H1 (cell line): ENCODE data around the gene PSMD3. TPM values are rescaled to one million over a fixed set of nuclear protein-coding genes. Genes with fewer than 3 reads are reported as not detected.

Experiments
- CTCF ChIA-PET: fragments of 300-600 bp; sonication (Branson Sonifier 250); formaldehyde crosslinking; loops from one replicate; lab custom pipeline; 2021; ENCODE audit not compliant: partially characterized antibody; lab: Charles Lee
- POLR2A ChIA-PET: fragments of 300-600 bp; sonication (Branson Sonifier 250); formaldehyde crosslinking; loops from one replicate; lab custom pipeline; 2021; ENCODE audit warnings: inconsistent platforms; ENCODE audit not compliant: partially characterized antibody; lab: Charles Lee
- DNase-seq, 2 experiments: peaks; one replicate each; pipeline versions ENCODE4 v3.0.0 to v3.0.0-alpha.2; 2010 to 2022; ENCODE audit warnings: low spot score in 2 of 2, low read depth in 1 of 2, mixed read lengths in 1 of 2
- FAIRE-seq: peaks from 2 replicates; lab custom pipeline; 2011; peaks lifted over from hg19 to GRCh38; lab: Jason Lieb, UNC
- H2AFZ ChIP-seq: 2 replicates; pipeline ENCODE4 v1.8.1; 2012; ENCODE audit warnings: low read length, inconsistent platforms
- H2AK5ac ChIP-seq: 2 replicates; pipeline ENCODE4 v1.6.1; 2013; ENCODE audit warnings: low read depth, low read length
- H2BK120ac ChIP-seq: replicated peaks from 2 replicates; pipeline ENCODE3; 2013; ENCODE audit warnings: low read depth, low read length, inconsistent platforms
- H2BK12ac ChIP-seq: 2 replicates; pipeline ENCODE4 v1.6.1; 2013; ENCODE audit warnings: low read depth, low read length
- H2BK15ac ChIP-seq: 2 replicates; pipeline ENCODE4 v1.6.1; 2013; ENCODE audit warnings: low read length
- H2BK20ac ChIP-seq: 2 replicates; pipeline ENCODE4 v1.6.1; 2013; ENCODE audit warnings: low read length
- H2BK5ac ChIP-seq: 2 replicates; pipeline ENCODE4 v1.6.1; 2013; ENCODE audit warnings: low read depth, low read length
- H3K14ac ChIP-seq: 2 replicates; pipeline ENCODE4 v1.6.1; 2013; ENCODE audit warnings: inconsistent platforms; ENCODE audit not compliant: insufficient read length
- H3K18ac ChIP-seq: 2 replicates; pipeline ENCODE4 v1.6.1; 2013; ENCODE audit warnings: low read length; ENCODE audit errors: extremely low read depth
- H3K23ac ChIP-seq: 2 replicates; pipeline ENCODE4 v1.6.1; 2013; ENCODE audit warnings: inconsistent platforms; ENCODE audit not compliant: insufficient read length
- H3K23me2 ChIP-seq: 2 replicates; pipeline ENCODE4 v1.6.1; 2013; ENCODE audit warnings: low read depth, low read length
- H3K27ac ChIP-seq: 2 replicates; pipeline ENCODE4 v1.6.1; 2011; ENCODE audit warnings: low read depth, low read length, inconsistent platforms
- H3K27me3 ChIP-seq, 4 experiments: replicated peaks in 1 of 4; 1 replicate in 1 of 4; 2 replicates in 3 of 4; pipeline versions ENCODE4 v1.6.1 to v1.8.1; 2011 to 2013; ENCODE audit warnings: low read length in 3 of 4, mild to moderate bottlenecking in 3 of 4, inconsistent platforms in 2 of 4, mixed read lengths in 2 of 4, moderate library complexity in 1 of 4; ENCODE audit not compliant: control insufficient read depth in 3 of 4, insufficient read depth in 3 of 4; ENCODE audit errors: extremely low read depth in 1 of 4
- H3K36me3 ChIP-seq, 4 experiments: 2 replicates each; pipeline versions ENCODE4 v1.6.1 to v1.8.1; 2011 to 2013; ENCODE audit warnings: mild to moderate bottlenecking in 4 of 4, low read length in 3 of 4, moderate library complexity in 2 of 4, control low read depth in 1 of 4, inconsistent platforms in 1 of 4; ENCODE audit not compliant: insufficient read depth in 4 of 4, control insufficient read depth in 2 of 4
- H3K4ac ChIP-seq: replicated peaks from 2 replicates; pipeline ENCODE3; 2013; ENCODE audit warnings: low read length, low read depth, mixed read lengths, inconsistent platforms; ENCODE audit not compliant: insufficient read length
- H3K4me1 ChIP-seq, 4 experiments: replicated peaks in 1 of 4; 1 replicate in 1 of 4; 2 replicates in 3 of 4; pipeline versions ENCODE4 v1.6.1 to v1.8.1; 2011 to 2013; ENCODE audit warnings: low read length in 3 of 4, inconsistent platforms in 2 of 4, mixed read lengths in 1 of 4; ENCODE audit not compliant: insufficient read depth in 4 of 4, control insufficient read depth in 3 of 4
- H3K4me2 ChIP-seq, 2 experiments: 2 replicates each; pipeline versions ENCODE4 v1.6.1 to v1.8.1; 2011 to 2013; ENCODE audit warnings: low read depth in 2 of 2, low read length in 2 of 2, control low read depth in 1 of 2, inconsistent platforms in 1 of 2, mild to moderate bottlenecking in 1 of 2; ENCODE audit not compliant: insufficient read depth in 1 of 2
- H3K4me3 ChIP-seq, 4 experiments: fragments of 200-600, 300-600 bp in 1 of 4; sonication (generic), shearing (Covaris generic), sonication (Bioruptor Twin) in 1 of 4; 2 replicates each; pipeline versions ENCODE4 v1.5.1 to v1.8.1; 2011 to 2016; ENCODE audit warnings: low read length in 4 of 4, low read depth in 3 of 4, control low read depth in 2 of 4, inconsistent platforms in 2 of 4, mild to moderate bottlenecking in 2 of 4, mixed read lengths in 1 of 4, moderate library complexity in 1 of 4; ENCODE audit not compliant: insufficient read depth in 2 of 4; ENCODE audit errors: extremely low read depth in 1 of 4
- H3K56ac ChIP-seq: replicated peaks from 2 replicates; pipeline ENCODE3; 2013; ENCODE audit warnings: low read depth, mild to moderate bottlenecking, mixed read lengths, low read length, inconsistent platforms; ENCODE audit not compliant: insufficient read length
- H3K79me1 ChIP-seq: 2 replicates; pipeline ENCODE4 v1.6.1; 2013; ENCODE audit warnings: low read depth, low read length, control low read depth
- H3K79me2 ChIP-seq, 2 experiments: 2 replicates each; pipeline versions ENCODE4 v1.6.1 to v1.8.1; 2012 to 2013; ENCODE audit warnings: low read length in 2 of 2, mild to moderate bottlenecking in 2 of 2, inconsistent platforms in 1 of 2; ENCODE audit not compliant: insufficient read depth in 2 of 2, control insufficient read depth in 1 of 2
- H3K9ac ChIP-seq, 4 experiments: replicated peaks in 1 of 4; 1 replicate in 1 of 4; 2 replicates in 3 of 4; pipeline versions ENCODE4 v1.6.1 to v1.8.1; 2011 to 2013; ENCODE audit warnings: low read depth in 3 of 4, low read length in 3 of 4, control low read depth in 2 of 4, mild to moderate bottlenecking in 2 of 4, moderate library complexity in 2 of 4, inconsistent platforms in 1 of 4; ENCODE audit errors: extremely low read depth in 1 of 4
- H3K9me3 ChIP-seq, 2 experiments: 2 replicates each; pipeline versions ENCODE4 v1.6.1 to v1.8.1; 2012 to 2013; ENCODE audit warnings: mild to moderate bottlenecking in 2 of 2, moderate library complexity in 2 of 2, control low read depth in 1 of 2, inconsistent platforms in 1 of 2, low read depth in 1 of 2, low read length in 1 of 2, mixed read lengths in 1 of 2; ENCODE audit not compliant: insufficient read depth in 2 of 2
- H4K20me1 ChIP-seq, 2 experiments: replicated peaks in 1 of 2; 2 replicates each; pipeline versions ENCODE3 to v1.8.1; 2011 to 2013; ENCODE audit warnings: inconsistent platforms in 2 of 2, low read length in 2 of 2, mild to moderate bottlenecking in 1 of 2; ENCODE audit not compliant: insufficient read depth in 2 of 2, control insufficient read depth in 1 of 2
- H4K5ac ChIP-seq: 2 replicates; pipeline ENCODE4 v1.6.1; 2013; ENCODE audit warnings: low read length, low read depth, mixed read lengths, inconsistent platforms; ENCODE audit not compliant: insufficient read length
- H4K8ac ChIP-seq: 2 replicates; pipeline ENCODE4 v1.8.0; 2013; ENCODE audit warnings: mild to moderate bottlenecking, moderate library complexity, low read length, inconsistent platforms; ENCODE audit not compliant: insufficient read depth; ENCODE audit errors: extremely low read depth
- H4K91ac ChIP-seq: replicated peaks from 2 replicates; pipeline ENCODE3; 2013; ENCODE audit warnings: low read length, mixed read lengths, inconsistent platforms; ENCODE audit not compliant: insufficient read length
- ATF3 ChIP-seq: IDR thresholded peaks from 2 replicates; pipeline ENCODE4 v1.6.1; 2011; ENCODE audit warnings: low read depth, mild to moderate bottlenecking, low read length; ENCODE audit not compliant: insufficient read depth
- EP300 ChIP-seq, 2 experiments: IDR thresholded peaks; 1 replicate in 1 of 2; 2 replicates in 1 of 2; pipeline ENCODE4 v1.6.1; 2011 to 2012; ENCODE audit warnings: low read depth in 2 of 2, low read length in 2 of 2, mild to moderate bottlenecking in 2 of 2, borderline replicate concordance in 1 of 2, inconsistent platforms in 1 of 2, moderate library complexity in 1 of 2
- EZH2 ChIP-seq: fragments of 200-600 bp; sonication (generic); IDR thresholded peaks from 2 replicates; pipeline ENCODE4 v1.7.1; 2012; ENCODE audit warnings: low read depth, mild to moderate bottlenecking, moderate library complexity, low read length, inconsistent platforms; ENCODE audit not compliant: severe bottlenecking
- HDAC2 ChIP-seq, 2 experiments: fragments of 300-600 bp in 1 of 2; sonication (generic) in 1 of 2; IDR thresholded peaks; 2 replicates each; pipeline ENCODE4 v1.6.1; 2011 to 2012; ENCODE audit warnings: low read depth in 2 of 2, low read length in 2 of 2, mild to moderate bottlenecking in 2 of 2, moderate library complexity in 2 of 2, borderline replicate concordance in 1 of 2, inconsistent platforms in 1 of 2
- JUN ChIP-seq: IDR thresholded peaks from 2 replicates; pipeline ENCODE4 v1.6.1; 2011; ENCODE audit warnings: low read depth, mild to moderate bottlenecking, improper control_type of control experiment, low read length
- MAFK ChIP-seq: IDR thresholded peaks from 2 replicates; pipeline ENCODE4 v1.6.1; 2012; ENCODE audit warnings: low read depth, mild to moderate bottlenecking, improper control_type of control experiment, low read length
- PHF8 ChIP-seq: fragments of 200-600 bp; sonication (generic); conservative IDR thresholded peaks from 2 replicates; pipeline ENCODE4 v1.7.1; 2012; ENCODE audit warnings: low read depth, mild to moderate bottlenecking, inconsistent platforms, low read length, moderate library complexity
- RFX5 ChIP-seq: IDR thresholded peaks from 2 replicates; pipeline ENCODE4 v1.6.1; 2011; ENCODE audit warnings: low read depth, low read length, improper control_type of control experiment, borderline replicate concordance
- SP1 ChIP-seq: IDR thresholded peaks from 2 replicates; pipeline ENCODE4 v1.6.1; 2011; ENCODE audit warnings: low read depth, low read length
- SP2 ChIP-seq: IDR thresholded peaks from 2 replicates; pipeline ENCODE4 v1.6.1; 2012; ENCODE audit warnings: mild to moderate bottlenecking, low read length, inconsistent platforms
- WGBS, 2 experiments: shearing (Covaris generic) in 1 of 2; methylation state at CpG; one replicate each; pipeline versions ENCODE4 v1.1.6 to v1.1.7; 2013 to 2015; ENCODE audit warnings: low lambda C conversion rate in 2 of 2, mixed read lengths in 2 of 2, inconsistent platforms in 1 of 2, low coverage in 1 of 2, missing lambda C conversion rate in 1 of 2; ENCODE audit not compliant: insufficient replicate concordance in 2 of 2, insufficient coverage in 1 of 2, insufficient read length in 1 of 2; ENCODE audit errors: extremely low coverage in 1 of 2, missing lambda C conversion rate in 1 of 2; 5-methylcytosine and 5-hydroxymethylcytosine counted together
- polyA plus RNA-seq, 7 experiments: library from polyadenylated mRNA; depleted of rRNA in 3 of 7; stranded (reverse) in 5 of 7; unstranded in 2 of 7; fragments of >200 nt in 5 of 7; fragments of 200-250 nt in 2 of 7; gene quantifications; 1 replicate in 5 of 7; 2 replicates in 1 of 7; 4 replicates in 1 of 7; pipeline versions ENCODE4 v1.2.1 to v1.2.3, GENCODE V29; 2011 to 2013; ENCODE audit warnings: missing spikeins in 2 of 7, mixed read lengths in 2 of 7
- total RNA-seq: library from RNA; stranded (reverse); fragmentation: NEBNext Ultra II Directional; extraction: Animal tissue kit (Norgen Biotek cat#: 25700); gene quantifications from 2 replicates; pipeline ENCODE4 v1.2.1, GENCODE V29; 2021

Gene PSMD3
- total and polyA plus RNA-seq, 2 of the 8 experiments (the other 6 are each of a cell fraction or from before 2014, with no cell fraction given): 151 to 198 TPM

DNA sequence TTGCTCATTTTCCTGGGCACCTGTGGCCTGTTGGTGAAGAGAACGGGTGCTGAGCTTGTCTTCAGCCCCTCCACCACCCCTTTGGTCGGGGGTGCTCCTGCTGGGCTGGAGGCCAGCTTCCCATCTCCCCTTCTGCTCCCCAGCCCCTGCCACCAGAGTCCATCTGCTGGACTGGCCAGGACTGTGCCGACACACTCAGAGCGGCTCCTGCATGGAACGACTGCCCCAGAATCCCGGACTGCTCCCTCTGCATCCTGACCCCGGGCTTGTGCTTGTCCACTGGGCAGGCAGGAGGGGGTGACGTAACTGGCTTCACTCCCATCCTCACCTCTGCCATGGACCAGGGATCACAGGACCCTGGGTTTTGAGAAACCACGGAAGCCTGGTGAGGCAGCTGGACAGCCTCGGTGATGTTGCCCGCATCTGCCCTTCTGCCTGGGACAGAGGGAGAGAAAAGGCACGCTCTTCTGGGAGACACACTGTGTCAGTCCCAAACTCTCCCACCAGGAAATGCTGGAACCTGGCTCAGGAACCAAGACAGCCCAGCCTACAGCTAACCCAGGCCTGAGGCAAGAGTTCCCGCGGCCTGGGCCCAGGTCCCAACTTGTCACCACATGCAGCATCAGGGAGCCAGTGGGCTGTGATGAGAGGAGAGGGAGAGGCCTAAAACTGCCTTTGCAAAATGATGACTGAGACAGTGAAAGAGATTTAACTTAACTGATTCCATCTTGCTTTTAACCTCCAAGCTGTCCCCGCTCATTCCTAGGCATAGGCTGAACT, 33.9 kb upstream of the PSMD3 start:
- H2BK120ac ChIP-seq: no peak overlapping the region
- WGBS, 2 experiments: 86% methylated on average over 14 of the region's 15 CpGs; no CpG with 5 or more reads in 1 of the 2 experiments
- TF ChIP-seq EZH2 (no peak), RFX5 (no peak), ATF3 (no peak), SP1 (no peak), EP300 (IDR thresholded peaks at IDR 0.05; ENCODE audit: borderline replicate concordance in 1 of 2, low read depth in 2 of 2, low read length in 2 of 2) (no peak), MAFK (no peak), HDAC2 (IDR thresholded peaks at IDR 0.05; ENCODE audit: borderline replicate concordance in 1 of 2, low read depth in 2 of 2, low read length in 2 of 2) (no peak), JUN (no peak), SP2 (no peak), PHF8 (no peak)

More for the DNA sequence above, 33.9 kb upstream of the PSMD3 start:
- H3K36me3 ChIP-seq: no peaks in the 10 kb centered on the region
- H2BK12ac ChIP-seq: no peak overlapping the region
- H3K79me2 ChIP-seq: no peaks in the 10 kb centered on the region
- peak overlapping the region; percentile 6; the same call in 1 of the 2 replicates for H4K8ac ChIP-seq
- H2AK5ac ChIP-seq: no peak overlapping the region
- H2AFZ ChIP-seq: no peak overlapping the region
- H4K5ac ChIP-seq: no peak overlapping the region
- FAIRE-seq: no peak
- no peaks in the 10 kb centered on the region for H3K27me3 ChIP-seq
- ChIA-PET CTCF (interaction anchor here (0.9 to 5.9 kb wide), 4 partner anchors 8 to 112 kb away, joined by 3 to 28 read pairs (median 6); no protein-coding TSS in a partner anchor), POLR2A (interaction anchor here (1.3 kb wide), 1 partner anchor 12 kb away, joined by 5 read pairs; no protein-coding TSS in a partner anchor)
- no peaks in the 10 kb centered on the region for H3K79me1 ChIP-seq
- no peak overlapping the region for H4K91ac ChIP-seq
- no peak overlapping the region for H3K56ac ChIP-seq
- no peak overlapping the region for H3K14ac ChIP-seq
- DNase-seq: no peak
- no peak overlapping the region for H2BK15ac ChIP-seq
- no peak overlapping the region for H3K4me3 ChIP-seq
- no peaks in the 10 kb centered on the region for H3K9me3 ChIP-seq
- no peak overlapping the region for H3K23ac ChIP-seq
- H4K20me1 ChIP-seq: no peaks in the 10 kb centered on the region
- no peak overlapping the region for H3K27ac ChIP-seq
- no peak overlapping the region for H2BK5ac ChIP-seq
- peaks cover 0 to 7% (median 1%) of the 10 kb centered on the region in 4 experiments; a peak in 5 of 7 replicates for H3K4me1 ChIP-seq
- no peak overlapping the region for H3K18ac ChIP-seq
- no peak overlapping the region for H3K9ac ChIP-seq
- no peaks in the 10 kb centered on the region for H3K23me2 ChIP-seq
- no peak overlapping the region for H3K4ac ChIP-seq
- no peak overlapping the region for H2BK20ac ChIP-seq
- H3K4me2 ChIP-seq: no peak overlapping the region
